Right lobe of liver (tissue), 4 donors: ENCODE measurements around the gene IGSF11.

Source experiments
- CTCF ChIP-seq, 4 donors: fragments of 200-600 bp in 3 of 4; fragments of 450-650 bp in 1 of 4; IDR thresholded peaks; one replicate each; pipeline versions ENCODE4 v1.5.1 to v1.8.0; 2016 to 2022; ENCODE audit warnings: antibody characterized with exemption in 4 of 4, mild to moderate bottlenecking in 2 of 4
- POLR2A ChIP-seq: fragments of 450-650 bp; IDR thresholded peaks from one replicate; pipeline ENCODE4 v1.6.1; 2017; ENCODE audit warnings: antibody characterized with exemption, mild to moderate bottlenecking
- donor health status: DM: no; HTN: no; CAD: no.
- donor health status: DM: no; HTN: no; CAD: no.
- donor health status: DM: no; HTN: yes; CAD: no.

DNA sequence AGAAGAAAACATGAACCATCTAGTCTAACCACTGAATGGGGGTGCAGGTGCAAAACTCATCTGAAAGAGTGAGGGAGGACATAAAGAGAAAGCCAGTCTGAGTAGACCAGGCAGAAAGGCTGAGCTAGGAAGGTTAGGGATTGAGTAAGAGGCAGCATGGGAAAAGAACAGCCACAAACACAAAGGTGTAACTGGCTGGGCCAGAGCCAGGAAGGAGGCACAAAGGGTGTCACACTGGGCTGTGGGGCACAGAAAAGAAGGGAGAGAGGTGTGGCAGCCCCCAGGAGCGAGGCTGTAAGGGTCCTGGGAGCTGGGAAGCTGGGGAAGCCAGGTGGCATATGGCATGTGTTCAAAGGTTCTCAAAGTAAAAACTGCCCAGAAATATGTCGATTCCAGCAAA, 18.7 kb downstream of the IGSF11 start:
- TF ChIP-seq CTCF (IDR thresholded peaks at IDR 0.05) = no peak
- no peak for TF ChIP-seq POLR2A
